GM06990 (cell line): ENCODE data around the gene LENG8.

Experiments
- DNase-seq: peaks from one replicate; pipeline ENCODE4 v3.0.0-alpha.2; 2011; ENCODE audit not compliant: insufficient read length; ENCODE audit errors: extremely low read depth
- H3K27me3 ChIP-seq: replicated peaks from 2 replicates; pipeline ENCODE4 v1.6.0; 2011; ENCODE audit warnings: low read length; ENCODE audit not compliant: control insufficient read depth, insufficient read depth
- H3K36me3 ChIP-seq: 2 replicates; pipeline ENCODE4 v1.5.1; 2011; ENCODE audit warnings: low read length; ENCODE audit not compliant: control insufficient read depth, insufficient read depth
- H3K4me3 ChIP-seq: replicated peaks from 2 replicates; pipeline ENCODE4 v1.5.1; 2011; ENCODE audit warnings: low read depth, mild to moderate bottlenecking, control low read depth, low read length
- CTCF ChIP-seq: IDR thresholded peaks from 2 replicates; pipeline ENCODE4 v1.5.1; 2011; ENCODE audit warnings: low read length, control low read depth, mild to moderate bottlenecking, inconsistent platforms; ENCODE audit not compliant: insufficient read depth, poor library complexity, severe bottlenecking

LENG8 gene

GRCh38 chr19:54454781-54455675, 6.0 kb downstream of the LENG8 start:
- no peaks in the 10 kb centered on the region for H3K27me3 ChIP-seq
- TF ChIP-seq CTCF: no peak
- H3K36me3 ChIP-seq: peaks cover 77% of the 10 kb centered on the region
- no peak overlapping the region for H3K4me3 ChIP-seq
- DNase-seq: no peak

- DNase-seq: no peak
- Histone ChIP-seq H3K27me3 (no peaks in the 10 kb centered on the region), H3K4me3 (no peak overlapping the region), H3K36me3 (peaks cover 84% of the 10 kb centered on the region)
- TF ChIP-seq CTCF: no peak
These were observed 6.9 kb downstream of the LENG8 start for GRCh38 chr19:54455786-54456422.

- no peak for DNase-seq
- no peak overlapping the region for H3K4me3 ChIP-seq
- no peak for TF ChIP-seq CTCF
- no peaks in the 10 kb centered on the region for H3K27me3 ChIP-seq
- H3K36me3 ChIP-seq: peaks cover 82% of the 10 kb centered on the region
These were observed 7.7 kb downstream of the LENG8 start for GRCh38 chr19:54456423-54457373.

- Histone ChIP-seq H3K27me3 (no peaks in the 10 kb centered on the region), H3K36me3 (peaks cover 77% of the 10 kb centered on the region), H3K4me3 (no peak overlapping the region)
- no peak for DNase-seq
- no peak for TF ChIP-seq CTCF
These were observed 9.0 kb downstream of the LENG8 start for GRCh38 chr19:54457773-54458647.

- DNase-seq: no peak
- no peaks in the 10 kb centered on the region for H3K27me3 ChIP-seq
- H3K36me3 ChIP-seq: peaks cover 70% of the 10 kb centered on the region
- no peak for TF ChIP-seq CTCF
- H3K4me3 ChIP-seq: no peak overlapping the region
These were observed 9.8 kb downstream of the LENG8 start for GRCh38 chr19:54458648-54459281.
